Stimulated activated CD8-positive, alpha-beta memory T cell treated with anti-CD3 and anti-CD28 coated beads, Interleukin-4, amount 100 ng/mL, for 4 hours (primary cell): Measurements from ENCODE around the gene ABTB2.

Experiments used
- DNase-seq, 2 donors: peaks; one replicate each; pipeline ENCODE4 v3.0.0-alpha.2; 2020; ENCODE audit warnings: low read depth in 2 of 2, low spot score in 1 of 2

Gene ABTB2

GRCh38 chr11:34292546-34292945, 65.3 kb downstream of the ABTB2 start:
- no peak for DNase-seq

DNA sequence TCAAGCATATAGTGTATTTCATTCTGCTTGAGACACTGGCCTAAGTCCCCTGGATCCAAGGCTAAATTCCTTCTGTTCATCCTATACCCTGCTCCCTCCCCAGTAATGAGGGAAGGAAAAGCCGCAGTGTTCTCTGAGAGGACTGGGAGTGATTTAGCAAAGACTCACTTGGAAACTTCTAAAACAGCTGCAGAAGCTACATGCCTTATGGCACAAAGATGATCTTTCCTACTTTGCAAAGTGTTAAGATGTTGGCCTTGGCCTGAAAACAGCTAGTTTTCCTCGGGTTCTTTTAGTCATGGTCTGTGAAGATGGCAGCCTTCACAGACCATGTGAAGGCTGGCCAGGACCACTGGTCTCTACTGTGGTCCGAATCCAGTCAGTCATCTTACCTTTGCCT, 65.7 kb downstream of the ABTB2 start:
- no peak for DNase-seq

GRCh38 chr11:34290926-34291325, 66.9 kb downstream of the ABTB2 start:
- DNase-seq: no peak

GRCh38 chr11:34288492-34288891, 69.3 kb downstream of the ABTB2 start:
- no peak for DNase-seq

GRCh38 chr11:34284811-34285481, 72.9 kb downstream of the ABTB2 start:
- no peak for DNase-seq

GRCh38 chr11:34284156-34284555, 73.7 kb downstream of the ABTB2 start:
- no peak for DNase-seq

DNA sequence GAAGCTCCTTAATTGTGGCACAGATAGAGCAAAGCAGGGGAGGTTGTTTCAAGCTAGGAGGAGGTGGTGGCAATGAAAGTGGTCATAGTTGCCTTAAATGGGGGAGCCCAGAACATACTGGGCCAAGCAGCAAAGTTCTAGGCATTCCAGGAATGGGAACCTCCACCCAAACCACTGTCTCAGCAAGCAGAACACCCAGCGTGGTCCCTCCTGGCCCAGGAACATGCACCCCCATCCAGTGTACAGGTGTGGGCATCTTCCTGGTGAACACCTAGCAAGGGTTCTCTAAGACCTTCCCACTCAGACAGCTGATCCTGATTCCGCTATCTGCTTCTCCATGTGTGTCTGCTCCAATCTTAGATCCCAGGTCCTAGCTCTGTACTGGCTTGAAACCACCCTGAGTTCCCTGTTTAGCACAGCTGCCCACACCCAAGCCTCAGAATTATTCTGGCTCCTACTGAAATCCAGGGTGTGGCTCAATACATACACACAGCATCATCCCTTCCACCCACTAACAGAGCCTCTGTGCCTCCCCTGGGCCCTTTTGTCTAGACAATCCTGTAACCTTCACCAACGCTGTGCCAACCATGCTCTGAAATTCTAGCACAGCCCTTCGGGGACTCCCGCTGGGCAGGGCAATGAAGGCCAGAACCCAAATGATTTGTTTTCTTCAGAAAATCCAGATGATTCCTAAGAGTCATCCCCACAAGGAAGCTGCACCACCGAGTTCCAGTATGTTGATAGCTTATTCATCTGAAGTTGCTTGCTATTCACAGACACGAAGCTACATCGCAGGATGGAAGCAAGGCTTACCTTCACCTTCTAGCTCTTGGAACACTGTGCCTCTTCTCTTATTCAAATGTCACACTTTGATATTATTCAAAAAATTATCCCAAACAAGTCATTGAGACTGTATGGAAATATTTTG, 76.6 kb downstream of the ABTB2 start:
- no peak for DNase-seq

DNA sequence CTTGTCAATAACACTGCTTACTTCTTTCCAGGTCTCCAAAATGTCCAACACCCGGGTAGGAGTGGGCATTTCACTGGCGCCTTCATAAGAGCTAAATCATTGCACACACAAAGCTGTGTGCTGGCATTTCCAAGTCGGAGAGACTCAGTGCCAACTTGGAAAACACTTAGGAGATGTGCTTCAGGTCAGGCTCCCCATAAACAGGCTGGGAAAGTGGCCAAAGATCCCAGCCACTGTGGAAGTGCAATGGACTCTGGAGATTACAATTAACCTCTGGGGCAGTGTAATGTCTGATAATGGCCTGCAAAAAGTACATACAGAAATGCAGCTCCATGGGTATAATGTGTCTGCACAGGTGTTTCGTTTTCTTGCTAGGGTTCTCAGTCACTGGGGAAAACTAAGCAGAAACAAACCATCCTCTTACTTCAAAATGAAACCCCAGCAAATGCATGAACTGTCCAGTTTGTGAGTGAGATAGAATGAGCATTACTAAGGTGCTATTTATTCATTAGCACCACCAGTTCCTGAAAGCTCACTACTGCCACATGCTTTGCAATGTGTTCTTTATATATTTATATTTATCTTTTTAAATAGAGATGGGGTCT, 79.0 kb downstream of the ABTB2 start:
- no peak for DNase-seq

GRCh38 chr11:34278175-34278574, 79.6 kb downstream of the ABTB2 start:
- no peak for DNase-seq

GRCh38 chr11:34277171-34277570, 80.6 kb downstream of the ABTB2 start:
- no peak for DNase-seq

GRCh38 chr11:34276352-34276864, 81.4 kb downstream of the ABTB2 start:
- no peak for DNase-seq

- no peak for DNase-seq
Observed at GRCh38 chr11:34275486-34275885, 82.3 kb downstream of the ABTB2 start.

DNA sequence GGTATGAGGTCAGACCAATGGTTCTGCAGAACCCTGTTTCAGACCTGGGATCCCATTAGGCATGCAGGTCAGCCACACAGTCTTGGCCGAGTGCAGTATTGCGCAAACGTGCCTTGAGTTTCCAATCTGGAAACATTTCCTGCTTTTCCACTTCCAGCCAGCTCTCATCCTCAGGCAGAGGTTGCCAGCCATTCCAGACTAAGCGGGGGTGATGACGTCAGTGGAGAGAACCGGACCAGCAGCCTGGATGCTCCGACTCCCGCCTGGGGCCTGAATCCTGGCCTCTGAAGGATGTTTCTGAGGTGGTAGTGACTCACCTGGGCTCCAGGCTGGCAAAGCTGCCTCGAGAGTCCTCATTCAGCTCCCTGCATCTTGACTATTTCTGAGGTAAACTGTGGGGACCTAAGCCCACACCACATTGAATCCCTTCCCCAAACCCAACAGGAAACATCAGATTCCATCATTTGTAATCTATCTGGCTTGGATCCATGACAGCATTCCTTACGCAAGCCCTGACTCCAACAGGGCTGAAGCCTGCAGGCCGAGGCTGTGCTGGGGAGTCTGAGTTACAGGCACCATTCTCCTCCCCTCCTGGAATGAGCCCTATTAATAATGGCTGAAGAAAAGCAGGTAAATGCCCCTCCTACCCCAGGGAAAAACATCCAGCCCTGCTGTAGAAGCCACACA, 83.0 kb downstream of the ABTB2 start:
- DNase-seq: no peak

DNA sequence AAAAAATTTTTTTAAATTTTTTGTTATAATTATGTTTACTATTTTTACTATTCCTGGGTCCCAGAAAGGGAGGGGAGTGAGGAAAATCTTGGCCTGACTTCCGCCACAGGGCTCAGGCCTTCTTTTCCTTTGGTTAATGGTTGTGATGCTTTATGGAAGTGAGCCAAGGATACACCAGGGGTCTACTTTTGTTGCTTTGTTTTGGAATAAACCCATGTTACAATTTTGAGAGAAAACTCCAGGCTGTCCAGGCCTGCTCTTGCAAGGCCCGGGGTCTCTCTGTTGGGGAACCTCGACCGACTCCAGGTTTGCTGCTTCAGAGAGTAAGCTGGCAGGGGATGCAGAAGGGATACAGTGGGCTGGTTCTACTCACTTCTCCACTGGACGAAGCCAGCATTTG, 84.7 kb downstream of the ABTB2 start:
- no peak for DNase-seq

DNA sequence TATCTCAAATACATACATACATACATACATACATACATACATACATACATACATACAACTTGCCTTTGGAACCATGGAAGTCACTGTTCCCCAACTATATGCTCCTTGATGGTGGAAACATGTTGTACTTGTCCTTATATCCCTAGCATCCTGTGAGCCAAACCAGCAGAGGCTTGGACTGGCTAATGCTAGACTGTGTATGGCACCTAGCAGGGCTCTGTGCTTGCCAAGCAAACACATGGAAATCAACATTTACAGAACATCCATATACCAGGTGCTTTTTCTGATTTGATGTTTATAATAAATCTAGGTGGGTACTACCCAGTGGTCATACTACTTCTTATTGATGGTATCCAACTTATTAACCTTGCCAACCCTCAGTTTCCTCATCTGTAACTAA, 86.1 kb downstream of the ABTB2 start:
- DNase-seq: no peak

DNA sequence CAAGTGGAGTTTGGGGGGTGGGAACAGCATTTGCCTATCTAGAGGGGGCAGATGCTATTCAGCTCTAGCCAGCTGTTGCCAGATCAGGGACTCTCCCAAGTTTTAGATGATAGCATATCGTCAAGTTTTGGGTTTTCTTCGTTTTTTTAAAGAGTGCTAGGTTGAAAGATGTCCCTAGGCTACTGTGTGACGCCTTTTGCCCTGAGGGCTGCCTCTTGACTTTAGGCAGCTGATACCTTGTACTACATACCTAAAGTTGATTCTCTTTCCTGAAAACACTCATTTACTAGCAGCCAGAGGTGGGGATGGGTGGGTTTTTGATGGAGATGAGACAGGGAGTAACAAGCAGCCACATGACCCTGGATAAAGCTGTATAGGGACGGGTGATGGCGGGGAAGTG, 87.1 kb downstream of the ABTB2 start:
- no peak for DNase-seq

- DNase-seq: no peak
Observed at GRCh38 chr11:34269694-34270245, 88.0 kb downstream of the ABTB2 start.

DNA sequence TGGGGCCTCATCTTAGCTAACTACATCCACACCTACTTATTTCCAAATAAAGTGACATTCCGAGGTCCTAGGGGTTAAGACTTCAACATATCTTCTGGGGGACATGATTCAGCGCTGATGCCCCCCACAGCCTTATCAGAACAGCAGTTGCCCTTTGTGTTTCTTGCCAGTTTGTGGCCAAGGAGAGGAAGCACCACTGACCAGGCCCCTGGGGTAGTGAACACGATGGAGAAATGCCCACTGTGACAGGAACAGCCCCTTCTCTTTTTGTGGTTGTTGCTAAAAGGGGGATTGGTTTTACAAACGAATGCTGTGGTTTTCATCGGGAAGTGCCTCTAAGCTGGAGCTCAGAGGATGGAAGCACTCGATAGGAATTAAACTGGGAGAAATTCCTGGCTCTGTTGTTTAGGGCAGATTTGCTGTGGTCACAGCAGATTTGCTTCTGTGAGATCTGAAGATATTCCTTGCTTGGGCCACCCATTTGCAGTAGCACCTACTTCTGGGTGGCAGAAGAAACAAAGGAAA, 88.8 kb downstream of the ABTB2 start:
- DNase-seq: no peak

DNA sequence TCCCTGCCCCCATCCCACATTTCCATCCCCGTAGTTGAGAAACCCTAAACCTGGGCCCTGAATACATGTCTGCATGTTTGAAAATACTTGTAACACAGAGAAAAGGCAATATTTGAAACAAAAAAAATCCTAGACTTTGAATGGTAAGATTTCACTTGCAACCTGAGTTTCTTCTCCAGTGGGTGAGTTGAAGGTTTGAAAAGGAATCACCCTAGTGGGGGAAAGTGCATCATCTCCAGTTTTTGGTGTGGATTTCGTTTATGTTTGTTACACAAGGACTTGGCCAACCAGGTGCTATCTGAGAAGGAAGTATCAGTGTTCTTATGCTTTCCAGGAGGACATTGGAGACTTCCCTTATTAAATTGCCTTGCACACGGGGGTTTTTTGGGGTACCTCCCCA, 90.4 kb downstream of the ABTB2 start:
- DNase-seq: no peak

GRCh38 chr11:34267013-34267412, 90.8 kb downstream of the ABTB2 start:
- no peak for DNase-seq
